ENCODE data around the gene IL3. TPM values are rescaled to one million over a fixed set of nuclear protein-coding genes. Genes with fewer than 3 reads are reported as not detected.
A peak's percentile ranks its signal among the peaks of the same experiment; 100 is the strongest.

Gene IL3
- polyA plus RNA-seq, 1 donor, result not detected

GRCh38 chr5:132025403-132025971 lies 35.0 kb upstream of the IL3 start:
- Histone ChIP-seq H3K9me3 (ENCODE audit: control insufficient read depth, low read depth, low read length) (no peaks in the 10 kb centered on the region), H3K27ac (ENCODE audit: low read length) (no peak overlapping the region), H3K4me3 (ENCODE audit: low read length) (no peak overlapping the region), H3K36me3 (ENCODE audit: control insufficient read depth, insufficient read depth, low read length) (no peaks in the 10 kb centered on the region), H3K4me1 (ENCODE audit: control insufficient read depth, insufficient read depth, low read length) (peaks cover 11% of the 10 kb centered on the region), H3K27me3 (ENCODE audit: control insufficient read depth, insufficient read depth, low read length) (peaks cover 15% of the 10 kb centered on the region)
- WGBS (ENCODE audit: insufficient coverage, low lambda C conversion rate), result no CpG with 5 or more reads among the region's 7 CpGs
- DNase-seq, result no peak

GRCh38 chr5:132026516-132027008 lies 33.9 kb upstream of the IL3 start:
- no peaks in the 10 kb centered on the region for H3K9me3 ChIP-seq (ENCODE audit: control insufficient read depth, low read depth, low read length)
- no peak overlapping the region for H3K27ac ChIP-seq (ENCODE audit: low read length)
- no peak overlapping the region for H3K4me3 ChIP-seq (ENCODE audit: low read length)
- no CpG with 5 or more reads among the region's 5 CpGs for WGBS (ENCODE audit: insufficient coverage, low lambda C conversion rate)
- H3K4me1 ChIP-seq (ENCODE audit: control insufficient read depth, insufficient read depth, low read length), result peaks cover 18% of the 10 kb centered on the region
- DNase-seq, result no peak
- H3K36me3 ChIP-seq (ENCODE audit: control insufficient read depth, insufficient read depth, low read length), result no peaks in the 10 kb centered on the region
- H3K27me3 ChIP-seq (ENCODE audit: control insufficient read depth, insufficient read depth, low read length), result peaks cover 10% of the 10 kb centered on the region

GRCh38 chr5:132027027-132027426 lies 33.4 kb upstream of the IL3 start:
- DNase-seq, result no peak
- no CpG with 5 or more reads among the region's 2 CpGs for WGBS (ENCODE audit: insufficient coverage, low lambda C conversion rate)
- no peaks in the 10 kb centered on the region for H3K9me3 ChIP-seq (ENCODE audit: control insufficient read depth, low read depth, low read length)

GRCh38 chr5:132029609-132030330 lies 30.7 kb upstream of the IL3 start:
- DNase-seq, result peak; percentile 45 to 79
- Histone ChIP-seq H3K4me3 (ENCODE audit: low read length) (no peak overlapping the region), H3K36me3 (ENCODE audit: control insufficient read depth, insufficient read depth, low read length) (no peaks in the 10 kb centered on the region), H3K27me3 (ENCODE audit: control insufficient read depth, insufficient read depth, low read length) (no peaks in the 10 kb centered on the region), H3K27ac (ENCODE audit: low read length) (peak overlapping the region; percentile 21), H3K4me1 (ENCODE audit: control insufficient read depth, insufficient read depth, low read length) (peaks cover 24% of the 10 kb centered on the region), H3K9me3 (ENCODE audit: control insufficient read depth, low read depth, low read length) (no peaks in the 10 kb centered on the region)
- 0% methylated on average over 1 of the region's 4 CpGs for WGBS (ENCODE audit: insufficient coverage, low lambda C conversion rate)

More at GRCh38 chr5:132027027-132027426, 33.4 kb upstream of the IL3 start:
- Histone ChIP-seq H3K4me3 (ENCODE audit: low read length) (no peak overlapping the region), H3K36me3 (ENCODE audit: control insufficient read depth, insufficient read depth, low read length) (no peaks in the 10 kb centered on the region), H3K27ac (ENCODE audit: low read length) (no peak overlapping the region), H3K4me1 (ENCODE audit: control insufficient read depth, insufficient read depth, low read length) (peaks cover 23% of the 10 kb centered on the region), H3K27me3 (ENCODE audit: control insufficient read depth, insufficient read depth, low read length) (peaks cover 10% of the 10 kb centered on the region)

GRCh38 chr5:132030610-132031009 lies 29.8 kb upstream of the IL3 start:
- H3K4me1 ChIP-seq (ENCODE audit: control insufficient read depth, insufficient read depth, low read length), result peaks cover 24% of the 10 kb centered on the region
- H3K36me3 ChIP-seq (ENCODE audit: control insufficient read depth, insufficient read depth, low read length), result no peaks in the 10 kb centered on the region
- no peaks in the 10 kb centered on the region for H3K27me3 ChIP-seq (ENCODE audit: control insufficient read depth, insufficient read depth, low read length)
- no peak overlapping the region for H3K4me3 ChIP-seq (ENCODE audit: low read length)
- no CpG with 5 or more reads among the region's 2 CpGs for WGBS (ENCODE audit: insufficient coverage, low lambda C conversion rate)
- no peak for DNase-seq
- no peak overlapping the region for H3K27ac ChIP-seq (ENCODE audit: low read length)
- H3K9me3 ChIP-seq (ENCODE audit: control insufficient read depth, low read depth, low read length), result no peaks in the 10 kb centered on the region

- Histone ChIP-seq H3K27ac (ENCODE audit: low read length) (peak overlapping the region; percentile 41), H3K4me3 (ENCODE audit: low read length) (no peak overlapping the region), H3K36me3 (ENCODE audit: control insufficient read depth, insufficient read depth, low read length) (no peaks in the 10 kb centered on the region), H3K27me3 (ENCODE audit: control insufficient read depth, insufficient read depth, low read length) (no peaks in the 10 kb centered on the region), H3K4me1 (ENCODE audit: control insufficient read depth, insufficient read depth, low read length) (peaks cover 24% of the 10 kb centered on the region), H3K9me3 (ENCODE audit: control insufficient read depth, low read depth, low read length) (no peaks in the 10 kb centered on the region)
- DNase-seq, result peak; percentile 42 to 83
These were observed 28.3 kb upstream of the IL3 start for GRCh38 chr5:132032196-132032595.

- no peaks in the 10 kb centered on the region for H3K27me3 ChIP-seq (ENCODE audit: control insufficient read depth, insufficient read depth, low read length)
- H3K9me3 ChIP-seq (ENCODE audit: control insufficient read depth, low read depth, low read length), result no peaks in the 10 kb centered on the region
- peaks cover 24% of the 10 kb centered on the region for H3K4me1 ChIP-seq (ENCODE audit: control insufficient read depth, insufficient read depth, low read length)
- no peak overlapping the region for H3K27ac ChIP-seq (ENCODE audit: low read length)
- H3K36me3 ChIP-seq (ENCODE audit: control insufficient read depth, insufficient read depth, low read length), result no peaks in the 10 kb centered on the region
- H3K4me3 ChIP-seq (ENCODE audit: low read length), result no peak overlapping the region
- WGBS (ENCODE audit: insufficient coverage, low lambda C conversion rate), result 92% methylated on average over 4 of the region's 4 CpGs
- no peak for DNase-seq
These were observed 27.3 kb upstream of the IL3 start for GRCh38 chr5:132033122-132033521.

GRCh38 chr5:132037353-132037752 lies 23.1 kb upstream of the IL3 start:
- Histone ChIP-seq H3K36me3 (ENCODE audit: control insufficient read depth, insufficient read depth, low read length) (no peaks in the 10 kb centered on the region), H3K27ac (ENCODE audit: low read length) (no peak overlapping the region), H3K9me3 (ENCODE audit: control insufficient read depth, low read depth, low read length) (no peaks in the 10 kb centered on the region), H3K27me3 (ENCODE audit: control insufficient read depth, insufficient read depth, low read length) (no peaks in the 10 kb centered on the region), H3K4me3 (ENCODE audit: low read length) (no peak overlapping the region), H3K4me1 (ENCODE audit: control insufficient read depth, insufficient read depth, low read length) (no peaks in the 10 kb centered on the region)
- DNase-seq, result no peak
- WGBS (ENCODE audit: insufficient coverage, low lambda C conversion rate), result 73% methylated on average over 2 of the region's 2 CpGs

GRCh38 chr5:132044207-132044606 lies 16.2 kb upstream of the IL3 start:
- no peak overlapping the region for H3K4me3 ChIP-seq (ENCODE audit: low read length)
- no peaks in the 10 kb centered on the region for H3K4me1 ChIP-seq (ENCODE audit: control insufficient read depth, insufficient read depth, low read length)
- H3K27me3 ChIP-seq (ENCODE audit: control insufficient read depth, insufficient read depth, low read length), result no peaks in the 10 kb centered on the region
- no peaks in the 10 kb centered on the region for H3K9me3 ChIP-seq (ENCODE audit: control insufficient read depth, low read depth, low read length)
- H3K36me3 ChIP-seq (ENCODE audit: control insufficient read depth, insufficient read depth, low read length), result no peaks in the 10 kb centered on the region
- no CpG with 5 or more reads among the region's 10 CpGs for WGBS (ENCODE audit: insufficient coverage, low lambda C conversion rate)
- DNase-seq, result no peak
- no peak overlapping the region for H3K27ac ChIP-seq (ENCODE audit: low read length)

GRCh38 chr5:132046880-132047299 lies 13.6 kb upstream of the IL3 start:
- WGBS (ENCODE audit: insufficient coverage, low lambda C conversion rate), result no CpG with 5 or more reads among the region's 7 CpGs
- no peak overlapping the region for H3K4me3 ChIP-seq (ENCODE audit: low read length)
- no peaks in the 10 kb centered on the region for H3K27me3 ChIP-seq (ENCODE audit: control insufficient read depth, insufficient read depth, low read length)
- DNase-seq, result no peak
- H3K27ac ChIP-seq (ENCODE audit: low read length), result no peak overlapping the region
- no peaks in the 10 kb centered on the region for H3K9me3 ChIP-seq (ENCODE audit: control insufficient read depth, low read depth, low read length)
- H3K36me3 ChIP-seq (ENCODE audit: control insufficient read depth, insufficient read depth, low read length), result no peaks in the 10 kb centered on the region
- H3K4me1 ChIP-seq (ENCODE audit: control insufficient read depth, insufficient read depth, low read length), result no peaks in the 10 kb centered on the region

- H3K27ac ChIP-seq (ENCODE audit: low read length), result no peak overlapping the region
- no peaks in the 10 kb centered on the region for H3K4me1 ChIP-seq (ENCODE audit: control insufficient read depth, insufficient read depth, low read length)
- H3K9me3 ChIP-seq (ENCODE audit: control insufficient read depth, low read depth, low read length), result no peaks in the 10 kb centered on the region
- no CpG with 5 or more reads among the region's 4 CpGs for WGBS (ENCODE audit: insufficient coverage, low lambda C conversion rate)
- H3K27me3 ChIP-seq (ENCODE audit: control insufficient read depth, insufficient read depth, low read length), result no peaks in the 10 kb centered on the region
- no peak overlapping the region for H3K4me3 ChIP-seq (ENCODE audit: low read length)
- no peak for DNase-seq
- H3K36me3 ChIP-seq (ENCODE audit: control insufficient read depth, insufficient read depth, low read length), result no peaks in the 10 kb centered on the region
These were observed 11.4 kb upstream of the IL3 start for GRCh38 chr5:132049093-132049492.
